HepG2 (cell line): ENCODE results near the gene PLSCR3. TPM values are rescaled to one million over a fixed set of nuclear protein-coding genes. Genes with fewer than 3 reads are reported as not detected.

Experiments used
- FOXC1 ChIP-seq: sonication (generic); formaldehyde crosslinking; IDR thresholded peaks from 2 replicates; pipeline ENCODE4 v1.8.0; 2022; ENCODE audit warnings: mild to moderate bottlenecking, missing genetic modification reagents, borderline replicate concordance
- GATA4 ChIP-seq: sonication (generic); IDR thresholded peaks from 2 replicates; pipeline ENCODE4 v1.6.1; 2016; ENCODE audit warnings: antibody characterized with exemption, low read depth, borderline replicate concordance
- HES4 ChIP-seq: sonication (generic); formaldehyde crosslinking; IDR thresholded peaks from 2 replicates; pipeline ENCODE4 v1.9.0; 2021; ENCODE audit warnings: mild to moderate bottlenecking, missing genetic modification reagents, borderline replicate concordance
- HINFP ChIP-seq: sonication (generic); formaldehyde crosslinking; IDR thresholded peaks from 2 replicates; pipeline ENCODE4 v1.4.0; 2020; ENCODE audit warnings: low read depth, mild to moderate bottlenecking, missing genetic modification reagents
- HNRNPK ChIP-seq: fragments of 200-400 bp; formaldehyde crosslinking; IDR thresholded peaks from 2 replicates; pipeline ENCODE4 v1.6.1; 2018; ENCODE audit warnings: low read length, low read depth, moderate library complexity, mild to moderate bottlenecking; ENCODE audit not compliant: poor library complexity, severe bottlenecking
- MTA1 ChIP-seq: sonication (generic); formaldehyde crosslinking; IDR thresholded peaks from 2 replicates; pipeline ENCODE4 v1.4.0; 2020; ENCODE audit warnings: missing genetic modification reagents, mild to moderate bottlenecking, borderline replicate concordance
- PITX1 ChIP-seq: sonication (generic); formaldehyde crosslinking; IDR thresholded peaks from 2 replicates; pipeline ENCODE4 v1.5.1; 2020; ENCODE audit warnings: mild to moderate bottlenecking, missing genetic modification reagents
- YEATS4 ChIP-seq: sonication (generic); formaldehyde crosslinking; IDR thresholded peaks from 2 replicates; pipeline ENCODE4 v1.4.0; 2020; ENCODE audit warnings: missing genetic modification reagents, borderline replicate concordance
- ZNF142 ChIP-seq: sonication (generic); formaldehyde crosslinking; IDR thresholded peaks from 2 replicates; pipeline ENCODE4 v1.4.0; 2020; ENCODE audit warnings: missing genetic modification reagents
- ZNF207 ChIP-seq: fragments of 450-650 bp; IDR thresholded peaks from 2 replicates; pipeline ENCODE4 v1.6.1; 2016; ENCODE audit warnings: antibody characterized with exemption, borderline replicate concordance
- ZNF225 ChIP-seq: sonication (generic); formaldehyde crosslinking; IDR thresholded peaks from 2 replicates; pipeline ENCODE4 v1.4.0; 2020; ENCODE audit warnings: mild to moderate bottlenecking, missing genetic modification reagents
- ZNF598 ChIP-seq: sonication (generic); formaldehyde crosslinking; IDR thresholded peaks from 2 replicates; pipeline ENCODE4 v1.5.1; 2020; ENCODE audit warnings: mild to moderate bottlenecking, missing genetic modification reagents, borderline replicate concordance
- polyA plus RNA-seq, 8 experiments: library from polyadenylated mRNA; depleted of rRNA in 3 of 8; stranded (reverse) in 7 of 8; unstranded in 1 of 8; fragments of >200 nt; fragmentation: Illumina TruSeq in 4 of 8; extraction: Trizol in 4 of 8; gene quantifications; 2 replicates each; pipeline versions ENCODE4 v1.2.1 to v1.2.3, GENCODE V29; 2011 to 2016; ENCODE audit warnings: low read depth in 4 of 8, missing spikeins in 1 of 8, mixed read lengths in 1 of 8; ENCODE audit not compliant: insufficient read depth in 1 of 8
- total RNA-seq, 5 experiments: library from RNA; depleted of rRNA; stranded (reverse); fragments of >200 nt; fragmentation: Illumina TruSeq; extraction: Trizol; gene quantifications; 2 replicates each; pipeline ENCODE4 v1.2.3, GENCODE V29; 2016; ENCODE audit warnings: low read depth in 1 of 5
- TF ChIP-seq, protein P1 (sequence below): sonication (generic); formaldehyde crosslinking; IDR thresholded peaks from 2 replicates; pipeline ENCODE4 v1.4.0; 2020; ENCODE audit warnings: missing genetic modification reagents

PLSCR3 gene
- total and polyA plus RNA-seq, 2 of the 13 experiments (the other 11 are each of a cell fraction or from before 2014, with no cell fraction given): 5.6 to 6.2 TPM

- TF ChIP-seq MTA1 (CRISPR knock-in tag) (peak; percentile 14; the same call in 1 of the 2 replicates), ZNF207 (no peak), ZNF142 (CRISPR knock-in tag) (no peak), HNRNPK (peak; percentile 12), ZNF598 (CRISPR knock-in tag) (no peak), HINFP (CRISPR knock-in tag) (0 out of 2 replicates have a peak, but pooled peaks have one; percentile 29), ZNF225 (CRISPR knock-in tag) (no peak), GATA4 (0 out of 2 replicates have a peak, but pooled peaks have one; percentile 4), HES4 (CRISPR knock-in tag) (peak; percentile 70; the same call in 1 of the 2 replicates), FOXC1 (CRISPR knock-in tag) (no peak), PITX1 (0 out of 2 replicates have a peak, but pooled peaks have one; percentile 16), YEATS4 (0 out of 2 replicates have a peak, but pooled peaks have one; percentile 30)
- TF ChIP-seq, protein P1, sequence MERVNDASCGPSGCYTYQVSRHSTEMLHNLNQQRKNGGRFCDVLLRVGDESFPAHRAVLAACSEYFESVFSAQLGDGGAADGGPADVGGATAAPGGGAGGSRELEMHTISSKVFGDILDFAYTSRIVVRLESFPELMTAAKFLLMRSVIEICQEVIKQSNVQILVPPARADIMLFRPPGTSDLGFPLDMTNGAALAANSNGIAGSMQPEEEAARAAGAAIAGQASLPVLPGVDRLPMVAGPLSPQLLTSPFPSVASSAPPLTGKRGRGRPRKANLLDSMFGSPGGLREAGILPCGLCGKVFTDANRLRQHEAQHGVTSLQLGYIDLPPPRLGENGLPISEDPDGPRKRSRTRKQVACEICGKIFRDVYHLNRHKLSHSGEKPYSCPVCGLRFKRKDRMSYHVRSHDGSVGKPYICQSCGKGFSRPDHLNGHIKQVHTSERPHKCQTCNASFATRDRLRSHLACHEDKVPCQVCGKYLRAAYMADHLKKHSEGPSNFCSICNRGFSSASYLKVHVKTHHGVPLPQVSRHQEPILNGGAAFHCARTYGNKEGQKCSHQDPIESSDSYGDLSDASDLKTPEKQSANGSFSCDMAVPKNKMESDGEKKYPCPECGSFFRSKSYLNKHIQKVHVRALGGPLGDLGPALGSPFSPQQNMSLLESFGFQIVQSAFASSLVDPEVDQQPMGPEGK: peak; percentile 63; the same call in 1 of the 2 replicates
These were observed 10.5 kb upstream of the PLSCR3 start (continued) for GRCh38 chr17:7404737-7405349.
